Calu3 (cell line): Measurements from ENCODE around the gene FSCN2. TPM values are rescaled to one million over a fixed set of nuclear protein-coding genes. Genes with fewer than 3 reads are reported as not detected.

Experiments
- total RNA-seq: library from RNA; stranded (reverse); gene quantifications from 2 replicates; pipeline ENCODE4 v1.2.3, GENCODE V29; 2022

The FSCN2 gene
- total RNA-seq, 1 experiment from 2014 or later = 5.5 TPM

Other genes starting within 250 kb of the FSCN2 start
- gene SLC38A10, start 233.1 kb upstream of the FSCN2 start, total RNA-seq = 120 and 121 TPM in 2 replicates
- 0.17 and 0.27 TPM in 2 replicates for gene BAHCC1, start 132.9 kb upstream of the FSCN2 start, total RNA-seq
- 2,184 and 2,327 TPM in 2 replicates for gene ACTG1, start 15.6 kb upstream of the FSCN2 start, total RNA-seq
- 39.4 and 39.7 TPM in 2 replicates for gene FAAP100, start 24.0 kb downstream of the FSCN2 start, total RNA-seq
- gene NPLOC4, start 108.7 kb downstream of the FSCN2 start, total RNA-seq = 146 and 149 TPM in 2 replicates
- 2.9 and 4.2 TPM in 2 replicates for gene TSPAN10, start 108.8 kb downstream of the FSCN2 start, total RNA-seq
- gene PDE6G, start 128.2 kb downstream of the FSCN2 start, total RNA-seq = not detected in 2 replicates
- 36.5 and 39.5 TPM in 2 replicates for gene OXLD1, start 138.2 kb downstream of the FSCN2 start, total RNA-seq
- gene CCDC137, start 138.4 kb downstream of the FSCN2 start, total RNA-seq = 37.5 and 37.8 TPM in 2 replicates
- gene ARL16, start 155.4 kb downstream of the FSCN2 start, total RNA-seq = 35.4 and 40.1 TPM in 2 replicates
- gene HGS, start 155.6 kb downstream of the FSCN2 start, total RNA-seq = 160 and 167 TPM in 2 replicates
- 94.7 and 101 TPM in 2 replicates for gene MRPL12, start 175.0 kb downstream of the FSCN2 start, total RNA-seq
- 66.5 and 72.3 TPM in 2 replicates for gene SLC25A10, start 183.9 kb downstream of the FSCN2 start, total RNA-seq